ENCODE measurements around the gene SEC14L6.

The SEC14L6 gene

DNA sequence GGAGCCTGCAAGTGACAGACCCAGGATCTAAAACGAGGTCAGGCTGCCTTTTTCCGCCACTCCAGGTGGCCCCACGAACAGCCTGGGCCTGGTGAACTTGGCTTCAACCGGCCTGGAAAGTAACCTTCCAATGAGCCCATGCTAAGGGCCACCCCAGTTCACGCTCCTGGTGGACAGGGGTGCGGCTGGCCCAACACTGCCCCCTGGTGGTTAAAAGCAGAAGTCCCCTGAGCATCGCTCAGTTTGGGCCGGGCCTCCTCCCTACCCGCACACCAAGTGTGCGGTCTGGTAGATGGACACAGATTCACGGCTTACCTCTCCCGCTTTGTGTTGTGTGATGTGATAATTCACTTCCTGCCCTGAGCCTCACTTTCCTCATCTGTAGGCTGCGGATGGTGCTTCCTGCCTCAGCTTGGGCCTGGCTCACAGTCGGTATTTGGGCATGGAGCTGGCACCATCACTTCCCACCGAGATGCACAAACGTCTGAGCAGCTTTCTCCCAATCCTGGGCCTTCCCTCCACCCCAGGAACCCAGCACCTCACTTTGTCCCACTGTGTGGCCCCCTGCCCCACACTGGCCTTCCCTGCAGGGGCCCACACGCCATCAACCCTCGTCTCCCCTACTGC lies 61.1 kb downstream of the SEC14L6 start:
- TF ChIP-seq, protein P1, sequence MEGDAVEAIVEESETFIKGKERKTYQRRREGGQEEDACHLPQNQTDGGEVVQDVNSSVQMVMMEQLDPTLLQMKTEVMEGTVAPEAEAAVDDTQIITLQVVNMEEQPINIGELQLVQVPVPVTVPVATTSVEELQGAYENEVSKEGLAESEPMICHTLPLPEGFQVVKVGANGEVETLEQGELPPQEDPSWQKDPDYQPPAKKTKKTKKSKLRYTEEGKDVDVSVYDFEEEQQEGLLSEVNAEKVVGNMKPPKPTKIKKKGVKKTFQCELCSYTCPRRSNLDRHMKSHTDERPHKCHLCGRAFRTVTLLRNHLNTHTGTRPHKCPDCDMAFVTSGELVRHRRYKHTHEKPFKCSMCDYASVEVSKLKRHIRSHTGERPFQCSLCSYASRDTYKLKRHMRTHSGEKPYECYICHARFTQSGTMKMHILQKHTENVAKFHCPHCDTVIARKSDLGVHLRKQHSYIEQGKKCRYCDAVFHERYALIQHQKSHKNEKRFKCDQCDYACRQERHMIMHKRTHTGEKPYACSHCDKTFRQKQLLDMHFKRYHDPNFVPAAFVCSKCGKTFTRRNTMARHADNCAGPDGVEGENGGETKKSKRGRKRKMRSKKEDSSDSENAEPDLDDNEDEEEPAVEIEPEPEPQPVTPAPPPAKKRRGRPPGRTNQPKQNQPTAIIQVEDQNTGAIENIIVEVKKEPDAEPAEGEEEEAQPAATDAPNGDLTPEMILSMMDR (IDR thresholded peaks at IDR 0.05) = peak; percentile 96
- no peak for DNase-seq (ENCODE audit: low spot score)
- Histone ChIP-seq H3K4me3 (no peak overlapping the region), H3K27ac (no peak overlapping the region)

GRCh38 chr22:30483169-30483568 lies 63.4 kb downstream of the SEC14L6 start:
- no peak overlapping the region for H3K4me3 ChIP-seq
- no peak overlapping the region for H3K27ac ChIP-seq
- no peak for DNase-seq (ENCODE audit: low spot score)
- TF ChIP-seq, protein P1 (IDR thresholded peaks at IDR 0.05) = no peak

DNA sequence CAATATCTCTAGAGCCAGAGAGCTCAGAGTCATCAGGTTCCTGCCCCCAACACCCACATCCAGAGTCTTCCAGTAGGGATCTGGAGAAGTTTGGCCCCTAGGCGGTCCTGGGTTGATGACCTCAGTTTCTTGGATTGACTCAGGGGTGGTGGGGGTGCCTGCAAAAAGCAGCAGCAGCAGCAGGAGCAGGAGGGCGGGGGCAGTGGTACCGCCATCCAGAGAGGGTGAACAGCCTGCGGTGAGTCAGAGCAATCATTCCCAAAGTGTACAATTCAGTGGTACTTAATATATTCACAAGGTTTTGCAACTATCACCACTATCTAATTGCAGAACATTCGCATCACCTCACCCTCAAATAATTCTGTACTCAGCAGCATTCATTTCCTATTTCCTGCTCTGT lies 64.8 kb downstream of the SEC14L6 start:
- no peak overlapping the region for H3K27ac ChIP-seq
- H3K4me3 ChIP-seq = no peak overlapping the region
- TF ChIP-seq, protein P1 (IDR thresholded peaks at IDR 0.05) = no peak
- no peak for DNase-seq (ENCODE audit: low spot score)

GRCh38 chr22:30479981-30480380 lies 66.6 kb downstream of the SEC14L6 start:
- no peak for DNase-seq (ENCODE audit: low spot score)
- TF ChIP-seq, protein P1 (IDR thresholded peaks at IDR 0.05) = no peak
- Histone ChIP-seq H3K4me3 (no peak overlapping the region), H3K27ac (no peak overlapping the region)

DNA sequence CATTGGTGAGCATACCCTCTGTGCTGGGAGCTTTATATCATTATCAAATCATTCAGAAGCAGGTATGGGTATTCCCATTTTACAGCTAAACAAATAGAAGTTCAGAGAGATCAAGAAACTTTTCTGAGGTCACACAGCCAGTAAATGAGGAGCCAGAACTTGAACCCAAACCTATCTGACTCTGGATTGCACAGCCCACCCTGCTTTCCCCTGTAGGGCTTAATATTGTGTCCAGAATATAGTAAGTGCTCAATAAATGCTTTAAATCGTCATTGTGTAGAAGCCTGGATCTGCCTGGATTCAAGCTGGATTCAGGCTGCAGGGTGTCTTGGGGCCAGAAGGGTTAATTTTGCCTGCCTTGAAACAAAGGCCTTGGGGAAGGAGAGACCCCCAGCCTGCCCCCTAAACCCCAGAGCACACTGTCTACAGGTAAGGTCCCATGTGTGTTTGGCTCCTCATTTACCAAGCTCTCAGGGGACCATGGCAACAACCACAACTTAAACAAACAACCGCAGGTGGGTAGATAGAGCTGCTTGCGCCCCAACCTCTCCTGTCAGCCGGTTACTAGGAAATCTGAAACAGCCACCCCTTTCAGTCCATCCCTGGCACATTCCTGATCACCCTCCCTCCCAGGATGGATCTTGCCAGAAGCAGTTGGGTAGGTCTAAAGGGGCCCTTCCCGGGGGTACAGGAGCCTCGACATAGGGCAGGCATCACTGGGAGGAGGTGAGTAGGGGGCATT lies 71.7 kb downstream of the SEC14L6 start:
- DNase-seq (ENCODE audit: low spot score) = no peak
- Histone ChIP-seq H3K4me3 (no peak overlapping the region), H3K27ac (no peak overlapping the region)
- TF ChIP-seq, protein P1 (IDR thresholded peaks at IDR 0.05) = no peak

GRCh38 chr22:30474121-30474520 lies 72.4 kb downstream of the SEC14L6 start:
- TF ChIP-seq, protein P1 (IDR thresholded peaks at IDR 0.05) = no peak
- DNase-seq (ENCODE audit: low spot score) = no peak
- H3K4me3 ChIP-seq = no peak overlapping the region
- no peak overlapping the region for H3K27ac ChIP-seq

All from coronary artery (tissue), 2 donors.